ENCODE measurements around the gene PSMG3.
"Not testable (repeated sequence)": the region's sequence is repeated elsewhere in the genome, so short reads cannot be mapped to it uniquely, and the experiment has no call there.

PSMG3 gene

DNA sequence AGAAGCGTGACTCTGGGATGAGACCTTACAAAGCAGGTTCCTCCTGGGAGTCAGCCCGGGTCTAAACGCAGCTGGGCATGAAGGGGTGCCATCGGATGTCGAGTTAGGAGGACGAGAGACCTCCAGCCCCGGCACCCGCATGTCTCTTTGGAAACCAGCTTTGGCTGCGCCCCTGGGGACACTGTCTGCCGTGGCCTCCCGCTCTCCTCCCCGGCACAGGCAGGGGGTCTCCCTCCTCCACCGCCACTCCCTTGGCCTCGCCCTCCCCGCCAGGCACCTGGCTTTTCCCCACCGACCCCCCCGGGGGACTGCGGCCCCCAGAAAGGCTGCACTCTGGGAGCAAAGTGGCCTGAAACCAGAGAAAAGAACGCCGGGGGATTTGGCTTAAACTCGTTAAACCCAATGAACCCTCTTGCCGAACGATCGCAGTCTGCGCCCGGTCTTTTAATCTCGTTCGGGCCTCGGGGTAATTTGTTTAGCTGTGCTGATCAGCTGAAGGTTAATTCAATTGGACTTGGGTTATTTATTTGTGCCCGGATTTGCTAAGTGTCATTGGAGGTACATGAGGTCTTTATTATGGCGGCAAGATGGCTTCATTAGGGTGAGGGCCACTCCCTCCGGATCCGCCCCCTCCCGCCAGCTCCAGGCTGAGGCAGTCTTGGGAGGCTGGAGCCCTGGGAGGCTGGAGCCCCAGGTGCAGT lies 16.4 kb upstream of the PSMG3 start:
- Histone ChIP-seq H3K9me3 (ENCODE audit: control insufficient read depth, insufficient read depth, low read length) (peaks cover 4% of the 10 kb centered on the region), H3K4me1 (ENCODE audit: control insufficient read depth, insufficient read depth, low read length) (no peaks in the 10 kb centered on the region), H3K36me3 (ENCODE audit: control insufficient read depth, insufficient read depth, low read length) (peaks cover 3% of the 10 kb centered on the region), H3K9ac (ENCODE audit: low read depth, low read length) (no peak overlapping the region), H3K27me3 (ENCODE audit: control insufficient read depth, insufficient read depth, low read length) (no peaks in the 10 kb centered on the region), H3K4me3 (ENCODE audit: low read depth, low read length) (no peak overlapping the region)

DNA sequence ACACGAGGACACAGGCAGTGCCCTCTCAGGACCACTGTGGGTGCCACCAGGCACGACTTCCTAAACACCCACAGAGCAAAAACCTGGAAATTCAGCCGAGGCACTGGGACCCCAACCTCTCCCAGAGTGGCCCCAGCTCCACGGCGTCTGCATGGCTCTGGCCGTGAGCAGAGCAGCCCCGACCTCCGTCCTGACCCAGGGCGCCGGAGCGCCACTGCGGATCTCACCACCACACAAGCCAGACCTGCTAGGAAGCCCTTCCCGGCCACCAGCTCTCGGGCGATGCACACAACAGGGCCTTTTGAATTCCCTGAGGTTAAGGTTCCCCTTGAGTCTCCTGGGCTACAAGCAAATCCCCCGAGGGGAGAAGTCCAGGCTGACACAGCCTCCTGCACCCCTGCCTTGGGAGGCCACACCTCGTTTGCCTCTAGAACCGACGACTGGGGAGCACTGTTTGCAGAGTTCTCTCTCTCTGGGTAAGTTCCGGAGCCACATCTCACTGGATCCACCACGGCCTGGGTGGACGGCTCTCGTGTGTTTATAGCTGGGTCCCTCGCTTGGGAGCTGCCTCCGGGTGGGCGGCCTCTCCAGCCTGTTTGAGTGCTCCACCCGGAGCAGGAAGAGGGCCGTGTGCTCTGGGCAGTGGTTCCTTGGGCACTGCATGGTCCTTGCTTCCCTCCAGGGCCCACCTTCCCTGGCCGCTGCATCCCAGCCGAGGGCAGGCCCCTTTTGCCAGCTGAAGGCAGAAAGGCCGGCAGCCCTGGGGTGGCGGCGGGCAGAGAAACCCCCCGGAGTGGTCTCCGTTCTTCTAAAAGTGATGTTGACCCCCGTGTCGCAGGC lies 15.5 kb upstream of the PSMG3 start:
- Histone ChIP-seq H3K9ac (ENCODE audit: low read depth, low read length) (no peak overlapping the region), H3K4me3 (ENCODE audit: low read depth, low read length) (no peak overlapping the region), H3K9me3 (ENCODE audit: control insufficient read depth, insufficient read depth, low read length) (peaks cover 4% of the 10 kb centered on the region), H3K4me1 (ENCODE audit: control insufficient read depth, insufficient read depth, low read length) (no peaks in the 10 kb centered on the region), H3K27me3 (ENCODE audit: control insufficient read depth, insufficient read depth, low read length) (no peaks in the 10 kb centered on the region), H3K36me3 (ENCODE audit: control insufficient read depth, insufficient read depth, low read length) (peaks cover 3% of the 10 kb centered on the region)

DNA sequence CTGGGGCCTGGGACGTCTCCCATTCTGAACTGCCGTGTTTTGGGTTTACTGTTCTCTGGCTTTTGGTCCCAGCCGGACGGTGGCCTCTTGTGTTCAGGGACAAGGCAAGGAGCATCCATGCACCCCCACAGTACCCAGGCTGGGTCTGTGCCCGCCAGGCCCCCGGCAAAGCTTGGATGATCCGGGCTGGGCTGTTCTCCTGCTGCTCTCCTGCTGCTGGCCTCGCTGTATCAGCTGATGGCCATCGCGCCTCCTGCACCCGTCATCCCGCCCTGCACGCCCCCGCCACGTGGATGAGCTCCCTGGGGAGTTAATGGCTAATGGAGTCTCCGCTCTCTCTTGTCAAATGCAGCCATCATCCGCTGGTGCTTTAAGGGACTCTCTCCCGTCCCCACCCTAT lies 14.9 kb upstream of the PSMG3 start:
- no peak overlapping the region for H3K9ac ChIP-seq (ENCODE audit: low read depth, low read length)
- H3K27me3 ChIP-seq (ENCODE audit: control insufficient read depth, insufficient read depth, low read length), result no peaks in the 10 kb centered on the region
- H3K4me3 ChIP-seq (ENCODE audit: low read depth, low read length), result no peak overlapping the region
- no peaks in the 10 kb centered on the region for H3K4me1 ChIP-seq (ENCODE audit: control insufficient read depth, insufficient read depth, low read length)
- H3K9me3 ChIP-seq (ENCODE audit: control insufficient read depth, insufficient read depth, low read length), result peaks cover 4% of the 10 kb centered on the region
- peaks cover 3% of the 10 kb centered on the region for H3K36me3 ChIP-seq (ENCODE audit: control insufficient read depth, insufficient read depth, low read length)

DNA sequence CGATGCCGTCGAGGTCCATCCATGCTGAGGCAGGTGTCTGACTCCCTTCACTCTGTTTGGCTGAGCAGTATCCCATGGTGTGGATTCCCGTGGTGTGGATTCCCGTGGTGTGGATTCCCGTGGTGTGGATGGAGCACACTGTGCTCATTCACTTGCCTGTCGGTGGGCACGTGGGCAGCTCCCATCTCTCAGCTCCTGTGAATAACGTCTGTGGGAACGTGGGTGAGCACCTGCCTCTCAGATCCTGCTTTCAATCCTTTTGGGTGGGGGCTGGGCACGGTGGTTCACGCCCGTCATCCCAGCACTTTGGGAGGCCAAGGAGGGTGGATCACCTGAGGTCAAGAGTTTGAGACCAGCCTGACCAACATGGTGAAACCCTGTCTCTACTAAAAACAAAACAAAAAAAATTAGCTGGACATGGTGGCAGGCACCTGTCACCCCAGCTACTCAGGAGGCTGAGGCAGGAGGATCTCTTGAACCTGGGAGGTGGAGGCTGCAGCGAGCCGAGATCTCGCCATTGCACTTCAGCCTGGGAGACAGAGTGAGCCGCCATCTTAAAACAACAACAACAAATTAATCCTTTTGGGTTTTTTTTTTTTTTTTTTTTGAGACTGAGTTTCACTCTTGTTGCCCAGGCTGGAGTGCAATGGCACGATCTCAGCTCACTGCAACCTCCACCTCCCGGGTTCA lies 13.6 kb upstream of the PSMG3 start:
- H3K4me3 ChIP-seq (ENCODE audit: low read depth, low read length); H3K36me3 ChIP-seq (ENCODE audit: control insufficient read depth, insufficient read depth, low read length); H3K9me3 ChIP-seq (ENCODE audit: control insufficient read depth, insufficient read depth, low read length); H3K27me3 ChIP-seq (ENCODE audit: control insufficient read depth, insufficient read depth, low read length); H3K4me1 ChIP-seq (ENCODE audit: control insufficient read depth, insufficient read depth, low read length); H3K9ac ChIP-seq (ENCODE audit: low read depth, low read length): not testable (repeated sequence)

DNA sequence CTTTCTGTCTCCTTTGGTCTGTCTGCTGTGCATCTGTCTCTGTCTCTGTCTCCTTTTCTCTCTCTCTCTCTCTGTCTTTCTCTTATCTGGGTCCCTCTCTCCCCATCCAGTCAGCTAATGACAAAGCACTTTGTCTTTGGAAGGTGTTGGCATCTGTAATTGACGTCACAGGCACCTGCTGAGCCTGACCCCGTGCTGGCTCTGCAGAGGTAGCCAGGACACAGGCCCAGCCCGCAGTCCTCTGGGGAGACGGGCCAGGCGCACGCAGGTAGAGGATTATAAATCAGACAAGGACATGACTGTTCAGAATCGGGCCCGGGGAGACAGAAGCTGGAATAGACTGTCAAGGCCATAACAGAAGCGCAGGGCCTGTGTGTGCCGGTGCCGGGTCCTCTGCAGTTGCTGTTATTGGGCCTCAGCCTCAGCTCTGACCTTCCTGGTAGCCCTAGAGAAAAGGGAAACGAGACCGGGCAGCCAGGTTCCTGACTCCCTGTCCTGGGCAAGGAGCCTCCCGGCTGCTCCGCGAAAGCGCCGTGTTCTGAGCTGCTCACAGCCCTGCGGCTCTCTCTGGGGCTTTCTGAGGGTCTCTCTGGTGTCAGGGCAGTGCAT lies 10.7 kb upstream of the PSMG3 start:
- Histone ChIP-seq H3K27me3 (ENCODE audit: control insufficient read depth, insufficient read depth, low read length) (no peaks in the 10 kb centered on the region), H3K9ac (ENCODE audit: low read depth, low read length) (no peak overlapping the region), H3K9me3 (ENCODE audit: control insufficient read depth, insufficient read depth, low read length) (no peaks in the 10 kb centered on the region), H3K4me3 (ENCODE audit: low read depth, low read length) (no peak overlapping the region), H3K36me3 (ENCODE audit: control insufficient read depth, insufficient read depth, low read length) (peaks cover 3% of the 10 kb centered on the region), H3K4me1 (ENCODE audit: control insufficient read depth, insufficient read depth, low read length) (peaks cover 4% of the 10 kb centered on the region)

- H3K9ac ChIP-seq (ENCODE audit: low read depth, low read length), result no peak overlapping the region
- peaks cover 4% of the 10 kb centered on the region for H3K4me1 ChIP-seq (ENCODE audit: control insufficient read depth, insufficient read depth, low read length)
- no peaks in the 10 kb centered on the region for H3K9me3 ChIP-seq (ENCODE audit: control insufficient read depth, insufficient read depth, low read length)
- peaks cover 3% of the 10 kb centered on the region for H3K36me3 ChIP-seq (ENCODE audit: control insufficient read depth, insufficient read depth, low read length)
- no peak overlapping the region for H3K4me3 ChIP-seq (ENCODE audit: low read depth, low read length)
- no peaks in the 10 kb centered on the region for H3K27me3 ChIP-seq (ENCODE audit: control insufficient read depth, insufficient read depth, low read length)
Observed at GRCh38 chr7:1579481-1580421, 9.9 kb upstream of the PSMG3 start.

GRCh38 chr7:1578513-1578912 lies 8.7 kb upstream of the PSMG3 start:
- H3K36me3 ChIP-seq (ENCODE audit: control insufficient read depth, insufficient read depth, low read length), result peaks cover 3% of the 10 kb centered on the region
- H3K4me3 ChIP-seq (ENCODE audit: low read depth, low read length), result no peak overlapping the region
- no peak overlapping the region for H3K9ac ChIP-seq (ENCODE audit: low read depth, low read length)
- H3K27me3 ChIP-seq (ENCODE audit: control insufficient read depth, insufficient read depth, low read length), result no peaks in the 10 kb centered on the region
- peaks cover 4% of the 10 kb centered on the region for H3K4me1 ChIP-seq (ENCODE audit: control insufficient read depth, insufficient read depth, low read length)
- no peaks in the 10 kb centered on the region for H3K9me3 ChIP-seq (ENCODE audit: control insufficient read depth, insufficient read depth, low read length)

DNA sequence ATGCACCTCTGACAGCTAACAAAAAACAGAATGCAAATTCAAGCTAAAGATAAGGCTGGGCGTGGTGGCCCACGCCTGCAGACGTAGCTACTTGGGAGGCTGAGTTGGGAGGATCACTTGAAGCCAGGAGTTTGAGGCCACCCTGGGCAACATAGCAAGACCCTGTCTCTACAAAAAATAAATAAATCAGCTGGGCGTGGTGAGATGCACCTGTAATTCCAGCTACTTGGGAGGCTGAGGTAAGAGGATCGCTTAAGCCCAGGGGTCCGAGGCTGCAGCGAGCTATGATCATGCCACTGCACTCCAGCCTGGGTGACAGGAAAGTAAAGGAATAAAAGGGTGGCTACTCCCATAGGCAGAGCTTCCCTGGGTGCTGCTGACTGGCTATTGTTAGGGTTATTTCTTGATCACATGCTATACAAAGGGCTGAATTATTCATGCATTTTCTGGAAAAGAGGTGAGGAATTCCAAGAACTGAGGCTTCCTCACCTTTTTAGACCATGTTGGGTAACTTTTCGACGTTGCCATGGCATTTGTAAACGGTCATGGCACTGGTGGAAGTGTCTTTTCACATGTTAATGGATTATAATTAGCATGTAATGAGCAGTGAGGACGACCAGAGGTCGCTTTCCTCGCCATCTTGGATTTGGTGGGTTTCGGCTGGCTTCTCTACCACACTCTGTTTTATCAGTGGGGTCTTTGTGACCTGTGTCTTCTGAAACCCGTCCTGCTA lies 6.9 kb upstream of the PSMG3 start:
- Histone ChIP-seq H3K4me3 (ENCODE audit: low read depth, low read length) (no peak overlapping the region), H3K36me3 (ENCODE audit: control insufficient read depth, insufficient read depth, low read length) (no peaks in the 10 kb centered on the region), H3K9ac (ENCODE audit: low read depth, low read length) (no peak overlapping the region), H3K4me1 (ENCODE audit: control insufficient read depth, insufficient read depth, low read length) (peaks cover 4% of the 10 kb centered on the region), H3K27me3 (ENCODE audit: control insufficient read depth, insufficient read depth, low read length) (no peaks in the 10 kb centered on the region), H3K9me3 (ENCODE audit: control insufficient read depth, insufficient read depth, low read length) (no peaks in the 10 kb centered on the region)

GRCh38 chr7:1575809-1576208 lies 6.0 kb upstream of the PSMG3 start:
- peaks cover 4% of the 10 kb centered on the region for H3K4me1 ChIP-seq (ENCODE audit: control insufficient read depth, insufficient read depth, low read length)
- no peak overlapping the region for H3K9ac ChIP-seq (ENCODE audit: low read depth, low read length)
- H3K36me3 ChIP-seq (ENCODE audit: control insufficient read depth, insufficient read depth, low read length), result no peaks in the 10 kb centered on the region

DNA sequence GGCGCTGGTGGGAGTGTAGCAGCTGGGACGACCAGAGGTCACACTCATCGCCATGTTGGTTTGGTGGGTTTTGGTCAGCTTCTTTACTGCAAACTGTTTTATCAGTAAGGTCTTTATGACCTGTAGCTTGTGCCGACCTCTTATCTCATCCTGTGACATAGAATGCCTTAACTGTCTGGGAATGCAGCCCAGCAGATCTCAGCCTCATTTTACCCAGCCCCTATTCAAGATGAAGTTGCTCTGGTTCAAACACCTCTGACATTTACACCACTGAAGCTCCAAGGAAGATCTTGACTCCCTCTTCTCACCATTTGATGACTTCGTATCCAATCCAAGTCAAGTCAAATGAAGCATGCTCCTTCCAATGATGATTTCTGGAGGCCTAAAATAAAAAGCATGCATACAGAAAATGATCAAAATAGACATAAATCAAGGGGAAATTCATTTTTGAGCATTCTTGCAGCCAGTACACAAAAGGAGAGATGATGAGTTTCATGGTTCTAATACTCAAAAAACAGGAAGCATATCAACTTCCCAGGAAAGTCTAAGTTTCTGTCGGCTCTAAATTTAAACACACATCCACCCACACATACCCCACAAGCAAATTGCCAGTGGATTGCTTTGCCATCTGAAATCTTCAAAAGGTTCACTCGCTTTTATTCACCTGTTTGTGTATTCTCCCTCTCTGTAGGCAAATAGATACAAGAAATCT lies 2.4 kb upstream of the PSMG3 start:
- Histone ChIP-seq H3K9me3 (ENCODE audit: control insufficient read depth, insufficient read depth, low read length) (no peaks in the 10 kb centered on the region), H3K27me3 (ENCODE audit: control insufficient read depth, insufficient read depth, low read length) (no peaks in the 10 kb centered on the region), H3K4me3 (ENCODE audit: low read depth, low read length) (no peak overlapping the region), H3K4me1 (ENCODE audit: control insufficient read depth, insufficient read depth, low read length) (peaks cover 8% of the 10 kb centered on the region), H3K36me3 (ENCODE audit: control insufficient read depth, insufficient read depth, low read length) (peaks cover 6% of the 10 kb centered on the region), H3K9ac (ENCODE audit: low read depth, low read length) (no peak overlapping the region)

More at GRCh38 chr7:1575809-1576208, 6.0 kb upstream of the PSMG3 start:
- Histone ChIP-seq H3K27me3 (ENCODE audit: control insufficient read depth, insufficient read depth, low read length) (no peaks in the 10 kb centered on the region), H3K4me3 (ENCODE audit: low read depth, low read length) (no peak overlapping the region), H3K9me3 (ENCODE audit: control insufficient read depth, insufficient read depth, low read length) (no peaks in the 10 kb centered on the region)
